HG03457 (cell line): ENCODE data around the gene SLCO2A1.

Source experiments
- ATAC-seq: cut with Tn5 transposase; IDR thresholded peaks from one replicate; pipeline ENCODE4 v1.9.1; 2021; ENCODE audit warnings: moderate number of reproducible peaks; ENCODE audit not compliant: unreplicated experiment

The SLCO2A1 gene

DNA sequence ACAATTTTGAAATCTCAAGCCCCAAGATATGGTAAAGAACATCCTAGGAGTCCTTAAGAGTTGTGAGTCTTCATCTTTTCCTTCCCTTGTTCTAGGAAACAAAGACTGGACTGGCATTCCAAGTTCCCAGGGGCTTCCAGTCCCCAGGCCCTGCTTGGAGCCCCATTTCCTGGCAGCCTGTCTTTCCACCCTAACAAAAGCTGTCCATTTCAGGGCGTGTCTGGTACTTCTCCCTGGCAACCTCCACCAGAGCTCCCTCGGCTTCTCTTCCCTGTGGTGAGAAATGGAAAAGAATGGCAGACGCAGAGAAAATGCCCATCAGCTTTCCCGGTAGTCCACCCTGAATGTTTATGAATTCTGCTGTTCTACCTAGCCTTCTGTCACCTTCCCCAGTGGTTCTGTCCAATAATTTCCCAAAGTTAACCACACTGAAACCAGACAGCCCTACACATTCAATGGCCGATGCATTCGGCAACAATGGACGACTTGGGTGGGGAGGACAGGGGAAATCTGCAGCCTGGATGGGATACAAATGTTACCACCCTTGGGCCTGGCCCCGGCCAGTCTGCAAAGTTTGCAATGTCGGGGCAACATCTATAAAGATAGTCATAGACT lies 140.9 kb downstream of the SLCO2A1 start:
- ATAC-seq: no peak

DNA sequence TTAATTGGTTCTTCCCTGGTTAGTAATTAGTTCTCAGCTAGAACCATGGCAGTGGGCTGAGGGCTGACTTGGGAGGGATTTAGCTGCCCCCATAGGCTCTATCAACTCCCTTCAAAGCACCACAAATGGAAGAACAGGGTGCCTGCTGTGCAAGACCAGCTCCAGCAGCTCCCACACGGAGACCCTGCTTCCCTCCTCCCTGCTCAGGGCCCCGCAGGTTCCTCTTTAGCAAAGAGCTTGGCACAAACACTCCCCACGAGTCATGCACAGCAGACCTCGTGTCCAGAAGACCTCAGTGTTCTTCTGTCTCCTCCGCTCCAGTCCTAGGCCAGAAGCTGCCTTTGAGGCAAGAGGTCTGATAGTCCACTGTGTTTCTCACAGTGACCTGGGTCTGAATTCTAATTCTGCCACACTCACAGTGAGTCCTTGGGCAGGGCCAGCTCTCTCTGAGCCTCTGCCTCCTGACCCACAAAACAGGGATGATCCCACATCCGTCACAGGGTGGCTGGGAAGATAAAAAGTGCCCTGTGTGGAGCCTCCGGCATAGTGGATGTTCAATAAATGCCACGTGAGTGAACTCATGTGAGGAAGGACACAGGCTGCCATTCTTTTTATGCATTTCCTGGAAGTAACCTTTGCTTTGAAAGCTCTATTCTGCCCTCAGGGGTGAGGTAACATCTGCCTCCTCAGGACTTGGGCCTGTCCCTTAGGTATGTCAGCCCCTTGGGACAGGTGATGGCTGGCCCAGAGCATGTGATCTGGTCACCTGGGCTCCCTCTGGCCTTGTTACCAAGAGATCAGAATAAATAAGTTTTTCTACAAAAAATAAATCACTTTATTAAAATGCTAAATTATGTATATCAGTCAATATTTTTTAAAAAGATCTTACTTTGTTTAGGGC lies 141.7 kb downstream of the SLCO2A1 start:
- ATAC-seq: no peak

DNA sequence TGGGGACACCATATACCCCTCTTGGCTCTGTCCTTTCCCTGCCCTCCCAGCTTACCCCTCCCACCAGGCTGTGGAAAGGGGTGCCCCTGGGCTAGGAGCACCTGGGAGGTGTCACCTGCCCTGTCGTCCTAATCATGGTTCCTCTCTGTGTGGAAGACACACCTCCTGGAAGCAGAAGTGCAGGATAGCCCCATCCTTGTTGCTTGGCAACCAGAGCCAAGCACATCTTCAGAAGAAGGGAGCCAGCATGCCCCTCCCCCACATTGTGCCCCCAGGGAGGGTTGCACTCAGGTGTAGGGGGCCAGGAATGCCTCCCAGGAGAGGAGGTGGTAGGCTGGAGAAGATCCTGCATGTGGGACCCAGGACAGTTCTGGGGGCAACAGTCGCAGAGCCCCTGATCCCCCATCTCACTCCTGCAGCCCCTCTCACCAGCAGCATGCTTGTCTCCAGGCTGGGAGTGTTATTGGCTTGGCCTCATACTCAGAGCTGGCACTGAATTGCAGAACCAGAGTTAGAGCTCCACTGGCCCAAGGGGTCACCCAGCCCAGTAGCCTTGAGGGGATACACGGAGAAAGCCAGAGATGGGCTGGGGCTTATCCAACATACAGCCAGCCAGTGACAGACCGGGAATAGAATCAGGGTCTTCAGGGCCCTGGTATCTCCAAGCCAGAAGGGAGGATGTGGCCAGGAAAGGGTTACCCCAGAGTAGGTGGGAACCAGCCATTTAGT lies 142.5 kb downstream of the SLCO2A1 start:
- no peak for ATAC-seq

GRCh38 chr3:133886031-133886722 lies 143.5 kb downstream of the SLCO2A1 start:
- no peak for ATAC-seq

DNA sequence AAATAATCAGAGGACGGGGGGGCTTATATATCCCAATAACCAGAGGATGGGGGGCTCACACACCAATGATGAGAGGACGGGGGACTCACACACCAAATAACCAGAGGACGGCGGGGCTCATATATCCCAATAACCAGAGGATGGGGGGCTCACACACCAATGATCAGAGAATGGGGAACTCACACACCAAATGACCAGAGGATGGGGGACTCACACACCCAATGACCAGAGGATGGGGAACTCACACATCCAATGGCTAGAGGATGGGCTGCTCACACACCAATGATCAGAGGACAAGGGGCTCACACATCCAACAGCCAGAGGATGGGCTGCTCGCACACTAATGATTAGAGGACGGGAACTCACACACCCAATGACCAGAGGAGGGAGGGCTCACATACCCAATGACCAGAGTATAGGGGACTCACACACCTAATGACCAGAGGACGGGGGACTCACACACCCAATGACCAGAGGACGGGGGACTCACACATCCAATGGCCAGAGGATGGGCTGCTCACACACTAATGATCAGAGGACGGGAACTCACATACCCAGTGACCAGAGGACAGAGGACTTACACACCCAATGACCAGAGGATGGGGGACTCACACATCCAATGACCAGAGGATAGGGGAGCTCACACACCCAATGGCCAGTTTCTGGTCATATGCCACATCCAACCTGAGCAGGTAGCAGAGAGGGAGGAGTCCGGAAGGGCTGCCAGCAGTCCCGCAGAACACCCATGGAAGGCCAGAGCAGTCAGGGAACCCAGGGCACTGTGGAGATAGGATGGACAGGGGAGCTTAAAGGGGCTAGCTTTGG lies 144.6 kb downstream of the SLCO2A1 start:
- no peak for ATAC-seq

DNA sequence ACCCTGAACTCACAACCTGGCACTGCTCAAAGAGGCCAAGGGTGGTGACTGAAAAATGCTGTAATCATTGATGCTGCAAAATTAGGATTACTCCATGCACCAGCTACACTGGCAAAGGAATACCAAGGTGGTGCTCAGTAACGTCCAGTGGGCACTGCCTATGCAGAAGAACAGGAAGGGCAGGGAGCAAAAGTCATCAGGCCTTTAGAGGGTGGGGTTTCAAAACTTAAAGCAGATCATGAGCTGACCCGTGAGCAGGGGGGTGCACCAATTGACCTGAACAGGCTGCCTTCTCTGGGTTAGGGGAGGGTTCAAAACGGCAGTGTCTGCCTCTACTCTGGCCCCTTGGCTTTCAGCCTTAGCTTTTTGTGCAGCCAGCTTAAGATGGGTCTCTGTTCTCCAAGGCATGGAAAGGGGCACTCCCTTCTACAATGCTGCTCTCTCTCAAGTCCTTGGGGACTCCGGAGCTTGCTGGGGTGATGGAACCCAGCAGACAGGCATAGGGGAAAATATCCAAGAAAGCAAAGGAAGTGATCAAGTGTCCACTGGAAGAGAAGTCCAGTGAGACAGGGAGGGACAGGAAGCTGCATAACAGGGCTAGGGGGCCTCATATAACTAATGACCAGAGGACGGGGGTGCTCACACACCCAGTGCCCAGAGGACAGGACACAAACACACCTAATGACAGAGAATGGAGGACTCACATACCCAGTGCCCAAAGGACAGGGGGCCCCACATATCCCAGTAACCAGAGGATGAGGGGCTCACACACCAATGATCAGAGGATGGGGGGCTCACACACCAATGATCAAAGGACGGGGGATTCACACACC lies 145.5 kb downstream of the SLCO2A1 start:
- no peak for ATAC-seq

DNA sequence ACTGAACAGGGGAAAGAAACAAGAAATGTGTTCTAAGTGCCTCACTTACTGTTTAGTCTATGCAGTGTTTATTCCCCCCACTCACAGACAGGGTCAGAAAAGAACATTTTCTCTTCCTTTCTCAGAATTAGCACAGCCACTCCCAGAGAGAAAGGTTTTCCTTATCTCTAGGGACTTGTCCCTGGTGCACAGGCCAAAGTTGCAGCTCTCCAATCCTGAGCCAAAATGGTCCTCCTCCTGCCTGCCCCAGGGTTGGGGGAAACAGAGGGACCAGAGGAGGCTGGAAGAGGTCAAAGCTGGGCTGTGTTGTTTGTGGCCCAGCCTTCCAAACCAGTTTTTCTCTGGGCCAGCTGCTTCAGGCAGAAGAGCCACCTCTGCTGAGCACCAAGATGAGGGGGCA lies 146.1 kb downstream of the SLCO2A1 start:
- ATAC-seq: no peak

GRCh38 chr3:133882986-133883586 lies 146.6 kb downstream of the SLCO2A1 start:
- ATAC-seq: no peak

- ATAC-seq: no peak
These were observed 147.5 kb downstream of the SLCO2A1 start for GRCh38 chr3:133881939-133882825.

GRCh38 chr3:133881492-133881891 lies 148.2 kb downstream of the SLCO2A1 start:
- ATAC-seq: no peak

DNA sequence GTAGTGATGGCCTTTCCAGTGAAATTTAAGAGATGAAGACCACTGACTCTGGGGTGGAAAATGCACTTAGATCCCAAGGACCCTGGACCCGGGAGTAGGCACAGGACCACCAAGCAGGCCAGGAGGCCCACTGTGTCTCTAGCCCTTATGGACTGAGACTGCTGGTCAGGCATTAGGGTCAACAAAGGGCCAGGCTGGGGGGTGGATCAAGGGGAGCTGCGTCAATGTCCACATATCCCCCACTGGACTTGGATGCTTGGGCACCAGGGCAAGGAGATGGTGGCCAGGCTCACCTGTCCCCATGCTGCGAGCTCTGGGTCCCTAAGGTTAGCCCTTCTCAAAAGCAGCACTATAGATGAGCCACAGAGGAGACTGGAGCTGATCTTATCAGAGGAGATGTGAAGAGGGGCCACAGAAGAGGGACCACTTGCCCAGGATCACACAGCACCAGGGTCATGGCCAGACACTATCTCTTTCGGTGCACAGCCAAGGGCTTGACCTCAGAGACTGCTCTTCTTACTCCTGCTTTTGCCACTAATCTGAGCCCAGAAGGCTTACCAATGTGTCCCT lies 148.8 kb downstream of the SLCO2A1 start:
- no peak for ATAC-seq

DNA sequence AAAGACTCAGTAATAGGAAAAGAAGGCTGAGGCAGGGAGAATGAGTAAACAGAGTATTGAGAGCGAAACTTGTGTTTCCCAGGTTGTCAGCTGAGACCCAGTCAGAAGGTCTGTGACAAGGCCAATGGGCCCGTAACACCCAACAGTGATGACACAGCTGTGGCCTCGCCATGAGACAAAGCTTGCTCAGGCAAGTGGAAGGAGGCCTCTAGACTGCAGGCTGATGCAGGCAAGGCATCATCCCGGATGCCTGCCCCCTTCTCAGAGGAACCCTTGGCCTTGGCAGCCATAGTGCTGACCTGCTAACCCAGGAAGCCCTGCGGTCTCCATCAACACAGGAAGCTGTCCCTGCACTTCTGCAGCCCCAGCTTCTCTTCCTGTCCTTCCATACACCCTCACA lies 149.4 kb downstream of the SLCO2A1 start:
- ATAC-seq: no peak

DNA sequence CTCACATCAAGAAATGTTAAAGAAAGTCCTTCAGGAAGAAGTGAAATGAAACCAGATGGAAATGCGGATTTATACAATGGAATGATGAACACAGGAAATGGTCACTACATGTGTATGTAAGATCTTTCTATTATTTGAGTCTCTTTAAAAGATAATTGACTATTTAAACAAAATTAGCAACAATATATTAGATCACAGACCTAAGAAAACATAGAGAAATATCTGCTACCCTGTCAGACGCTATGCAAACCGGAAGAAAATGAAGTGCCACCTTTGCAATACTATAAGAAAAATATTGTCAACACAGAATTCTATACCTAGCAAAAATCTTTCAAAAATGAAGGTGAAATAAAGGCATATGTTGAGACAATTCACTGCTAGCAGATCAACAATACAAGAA lies 151.2 kb downstream of the SLCO2A1 start:
- ATAC-seq: no peak
